HG02938 (cell line): ENCODE measurements around the gene PRSS33.

ENCODE experiments used
- ATAC-seq: cut with Tn5 transposase; IDR thresholded peaks from one replicate; pipeline ENCODE4 v1.9.1; 2021; ENCODE audit warnings: mild to moderate bottlenecking, moderate library complexity; ENCODE audit not compliant: unreplicated experiment

PRSS33 gene

GRCh38 chr16:2777903-2778629 is 9.3 kb downstream of the PRSS33 start:
- ATAC-seq = peak; percentile 6

GRCh38 chr16:2777231-2777902 is 10.0 kb downstream of the PRSS33 start, which contains the start of gene ELOB:
Gene ELOB, minus strand, starts transcription at chr16:2777280. Its CDS starts 41 bp downstream, at chr16:2777239.
- peak; percentile 61 for ATAC-seq

GRCh38 chr16:2776500-2777139 is 10.7 kb downstream of the PRSS33 start:
- ATAC-seq = peak; percentile 27

- no peak for ATAC-seq
Observed at GRCh38 chr16:2775765-2776499, 11.4 kb downstream of the PRSS33 start.

- ATAC-seq = no peak
Observed at GRCh38 chr16:2775131-2775716, 12.1 kb downstream of the PRSS33 start.

GRCh38 chr16:2774161-2774891 is 13.0 kb downstream of the PRSS33 start:
- ATAC-seq = no peak

GRCh38 chr16:2773188-2773968 is 14.0 kb downstream of the PRSS33 start:
- ATAC-seq = no peak

GRCh38 chr16:2771496-2772402 is 15.6 kb downstream of the PRSS33 start:
- no peak for ATAC-seq

GRCh38 chr16:2770057-2770951 is 17.1 kb downstream of the PRSS33 start:
- no peak for ATAC-seq

GRCh38 chr16:2769675-2770056 is 17.7 kb downstream of the PRSS33 start:
- no peak for ATAC-seq

GRCh38 chr16:2769100-2769529 is 18.2 kb downstream of the PRSS33 start:
- no peak for ATAC-seq

- no peak for ATAC-seq
Observed at GRCh38 chr16:2768403-2769089, 18.8 kb downstream of the PRSS33 start.

- ATAC-seq = no peak
Observed at GRCh38 chr16:2767891-2768290, 19.5 kb downstream of the PRSS33 start.

- ATAC-seq = no peak
Observed at GRCh38 chr16:2767140-2767731, 20.1 kb downstream of the PRSS33 start.

GRCh38 chr16:2766430-2767139 is 20.8 kb downstream of the PRSS33 start:
- ATAC-seq = no peak
